Type B pancreatic cell (in vitro differentiated cells): ENCODE results near the gene RBM26. TPM values are rescaled to one million over a fixed set of nuclear protein-coding genes. Genes with fewer than 3 reads are reported as not detected.

Experiments used
- DNase-seq: peaks from one replicate; pipeline ENCODE4 v3.0.0; 2021; ENCODE audit warnings: mixed read lengths; ENCODE audit not compliant: unreplicated experiment; ENCODE audit errors: extremely low spot score
- H3K27ac Mint-ChIP-seq: 2 replicates; pipeline ENCODE4 v1.8.0; 2021; ENCODE audit warnings: mild to moderate bottlenecking, mixed read lengths
- H3K27me3 Mint-ChIP-seq: 2 replicates; pipeline ENCODE4 v1.8.0; 2021; ENCODE audit warnings: mixed read lengths
- H3K36me3 Mint-ChIP-seq: 2 replicates; pipeline ENCODE4 v1.8.0; 2021; ENCODE audit warnings: mixed read lengths
- H3K4me1 Mint-ChIP-seq: one replicate; pipeline ENCODE4 v1.8.0; 2021; ENCODE audit warnings: mixed read lengths; ENCODE audit not compliant: unreplicated experiment
- H3K4me3 Mint-ChIP-seq: 2 replicates; pipeline ENCODE4 v1.8.0; 2021; ENCODE audit warnings: mild to moderate bottlenecking, mixed read lengths
- H3K9me3 Mint-ChIP-seq: 2 replicates; pipeline ENCODE4 v1.8.0; 2021; ENCODE audit warnings: mixed read lengths
- total RNA-seq: library from RNA; stranded (reverse); gene quantifications from 2 replicates; pipeline ENCODE4 v1.2.1, GENCODE V29; 2021; ENCODE audit warnings: low replicate concordance
- TF ChIP-seq, protein P1 (sequence below): fragments of 200-600 bp; sonication (generic); conservative IDR thresholded peaks from 2 replicates; pipeline ENCODE4 v1.5.0; 2021; ENCODE audit warnings: antibody characterized with exemption, mild to moderate bottlenecking

RBM26 gene
- total RNA-seq, 1 donor from 2014 or later: 66.9 TPM

GRCh38 chr13:79379274-79379673, 26.8 kb downstream of the RBM26 start:
- DNase-seq: no peak
- Mint-ChIP-seq H3K9me3 (no peaks in the 10 kb centered on the region), H3K4me1 (peaks cover 12% of the 10 kb centered on the region), H3K36me3 (peaks cover 42% of the 10 kb centered on the region), H3K27ac (no peak overlapping the region), H3K4me3 (no peak overlapping the region), H3K27me3 (no peaks in the 10 kb centered on the region)
- TF ChIP-seq, protein P1, sequence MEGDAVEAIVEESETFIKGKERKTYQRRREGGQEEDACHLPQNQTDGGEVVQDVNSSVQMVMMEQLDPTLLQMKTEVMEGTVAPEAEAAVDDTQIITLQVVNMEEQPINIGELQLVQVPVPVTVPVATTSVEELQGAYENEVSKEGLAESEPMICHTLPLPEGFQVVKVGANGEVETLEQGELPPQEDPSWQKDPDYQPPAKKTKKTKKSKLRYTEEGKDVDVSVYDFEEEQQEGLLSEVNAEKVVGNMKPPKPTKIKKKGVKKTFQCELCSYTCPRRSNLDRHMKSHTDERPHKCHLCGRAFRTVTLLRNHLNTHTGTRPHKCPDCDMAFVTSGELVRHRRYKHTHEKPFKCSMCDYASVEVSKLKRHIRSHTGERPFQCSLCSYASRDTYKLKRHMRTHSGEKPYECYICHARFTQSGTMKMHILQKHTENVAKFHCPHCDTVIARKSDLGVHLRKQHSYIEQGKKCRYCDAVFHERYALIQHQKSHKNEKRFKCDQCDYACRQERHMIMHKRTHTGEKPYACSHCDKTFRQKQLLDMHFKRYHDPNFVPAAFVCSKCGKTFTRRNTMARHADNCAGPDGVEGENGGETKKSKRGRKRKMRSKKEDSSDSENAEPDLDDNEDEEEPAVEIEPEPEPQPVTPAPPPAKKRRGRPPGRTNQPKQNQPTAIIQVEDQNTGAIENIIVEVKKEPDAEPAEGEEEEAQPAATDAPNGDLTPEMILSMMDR: no peak

DNA sequence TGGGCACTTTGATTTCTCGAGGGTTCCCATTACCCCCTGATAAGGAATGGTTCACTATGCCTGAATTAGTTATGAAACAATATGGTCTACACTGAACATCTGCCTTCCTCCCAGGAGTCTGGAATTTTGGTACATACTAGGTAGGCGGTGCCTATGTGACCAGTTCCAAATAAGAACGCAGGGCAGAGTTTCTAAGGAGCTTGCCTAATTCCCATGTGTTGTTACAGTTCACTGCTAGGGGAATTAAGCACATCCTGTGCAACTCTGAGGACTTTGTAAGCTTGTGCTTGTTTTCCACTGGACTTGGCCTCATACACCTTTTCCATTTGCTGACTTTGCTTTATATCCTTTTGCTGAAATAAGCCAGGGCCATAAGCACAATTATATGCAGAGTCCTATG, 29.2 kb downstream of the RBM26 start:
- Mint-ChIP-seq H3K9me3 (no peaks in the 10 kb centered on the region), H3K4me3 (no peak overlapping the region), H3K27me3 (no peaks in the 10 kb centered on the region), H3K36me3 (peaks cover 30% of the 10 kb centered on the region), H3K4me1 (no peaks in the 10 kb centered on the region), H3K27ac (no peak overlapping the region)
- no peak for DNase-seq
- TF ChIP-seq, protein P1: no peak

GRCh38 chr13:79374578-79374977, 31.5 kb downstream of the RBM26 start:
- Mint-ChIP-seq H3K27me3 (no peaks in the 10 kb centered on the region), H3K27ac (no peak overlapping the region), H3K4me3 (no peak overlapping the region), H3K36me3 (peaks cover 40% of the 10 kb centered on the region), H3K9me3 (no peaks in the 10 kb centered on the region), H3K4me1 (no peaks in the 10 kb centered on the region)
- TF ChIP-seq, protein P1: no peak
- DNase-seq: no peak

- no peak overlapping the region for H3K4me3 Mint-ChIP-seq
- H3K36me3 Mint-ChIP-seq: peaks cover 43% of the 10 kb centered on the region
- TF ChIP-seq, protein P1: no peak
- no peaks in the 10 kb centered on the region for H3K9me3 Mint-ChIP-seq
- no peaks in the 10 kb centered on the region for H3K4me1 Mint-ChIP-seq
- H3K27me3 Mint-ChIP-seq: no peaks in the 10 kb centered on the region
- DNase-seq: no peak
- no peak overlapping the region for H3K27ac Mint-ChIP-seq
These were observed 32.1 kb downstream of the RBM26 start for GRCh38 chr13:79373916-79374315.

DNA sequence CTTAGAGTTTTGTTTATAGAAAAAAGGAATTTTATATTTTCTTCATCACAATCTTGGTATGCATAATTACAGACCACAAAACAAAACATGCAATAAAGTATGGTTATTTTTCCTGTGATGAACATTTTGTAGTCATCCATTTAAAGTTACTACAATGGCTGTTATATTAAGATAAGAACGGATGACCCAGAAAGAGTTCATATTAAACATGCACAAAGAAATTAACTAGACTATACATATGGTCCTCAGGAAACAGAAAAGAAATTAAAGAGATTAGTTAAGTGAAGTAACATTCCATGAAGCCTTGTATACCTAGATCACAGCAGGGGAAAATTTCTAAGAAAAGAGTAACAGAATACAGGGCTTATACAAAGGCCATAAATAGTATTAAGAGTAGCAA, 36.8 kb downstream of the RBM26 start:
- H3K36me3 Mint-ChIP-seq: peaks cover 40% of the 10 kb centered on the region
- TF ChIP-seq, protein P1: no peak
- DNase-seq: no peak

GRCh38 chr13:79365981-79366380, 40.1 kb downstream of the RBM26 start:
- H3K27ac Mint-ChIP-seq: no peak overlapping the region
- H3K4me3 Mint-ChIP-seq: no peak overlapping the region

More for the DNA sequence above, 36.8 kb downstream of the RBM26 start:
- H3K4me3 Mint-ChIP-seq: no peak overlapping the region
- no peaks in the 10 kb centered on the region for H3K9me3 Mint-ChIP-seq
- no peaks in the 10 kb centered on the region for H3K4me1 Mint-ChIP-seq
- H3K27me3 Mint-ChIP-seq: no peaks in the 10 kb centered on the region
- H3K27ac Mint-ChIP-seq: no peak overlapping the region

More at GRCh38 chr13:79365981-79366380, 40.1 kb downstream of the RBM26 start:
- TF ChIP-seq, protein P1: no peak
- no peaks in the 10 kb centered on the region for H3K9me3 Mint-ChIP-seq
- no peaks in the 10 kb centered on the region for H3K27me3 Mint-ChIP-seq
- peaks cover 47% of the 10 kb centered on the region for H3K36me3 Mint-ChIP-seq
- no peak for DNase-seq
- H3K4me1 Mint-ChIP-seq: peaks cover 13% of the 10 kb centered on the region
